ENCODE measurements around the gene LRRC19.
A peak's percentile ranks its signal among the peaks of the same experiment; 100 is the strongest.

The LRRC19 gene

DNA sequence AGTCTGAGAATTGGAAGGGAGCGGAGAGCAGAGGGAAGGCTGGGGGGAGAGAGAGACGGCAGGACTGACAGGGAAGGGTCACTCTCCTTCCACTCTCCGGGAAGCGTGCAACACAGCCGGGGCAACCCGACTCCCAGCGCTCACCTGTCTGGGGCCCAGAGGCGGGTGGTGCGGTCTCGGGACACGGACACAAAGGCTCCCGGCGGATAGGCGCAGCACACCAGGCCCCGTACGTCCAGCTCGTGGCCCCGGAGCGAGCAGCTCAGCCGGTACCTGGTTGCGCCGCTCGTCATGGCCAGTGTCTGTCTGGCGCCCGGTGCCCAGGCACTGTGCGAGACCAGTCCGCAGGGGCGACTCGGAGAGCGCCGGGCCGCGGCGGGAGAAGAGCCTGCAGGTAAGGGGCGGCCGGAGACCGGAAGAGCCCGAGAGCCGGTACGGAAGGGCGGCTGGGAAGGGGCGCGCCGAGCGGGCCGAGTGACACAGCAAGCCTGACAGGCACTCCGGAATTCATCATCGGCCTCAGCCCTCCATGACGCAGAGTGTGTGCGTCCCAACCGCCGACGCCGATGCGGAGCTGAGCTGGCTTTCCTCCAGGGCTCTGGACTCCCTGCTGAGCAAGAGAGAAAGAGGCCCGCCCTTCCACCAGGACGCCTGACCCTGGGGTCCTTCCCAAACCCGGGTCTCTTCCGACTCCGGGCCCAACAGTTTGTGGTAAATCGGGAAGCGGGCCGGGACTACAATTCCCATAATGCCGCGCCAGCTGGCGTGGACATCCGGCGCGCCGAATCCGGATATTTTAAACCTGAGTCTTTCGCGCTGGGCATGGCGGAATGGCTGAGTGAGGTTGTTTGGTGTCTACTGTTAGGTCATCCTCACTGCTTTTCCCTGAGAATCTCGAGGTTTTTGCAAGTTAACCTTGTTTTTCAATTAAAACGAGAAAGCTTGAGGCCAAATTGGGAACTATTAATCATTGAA lies 58.4 kb downstream of the LRRC19 start, which contains the start of gene PLAA:
Gene PLAA (minus strand): TSS at position 490 of the 975 bp plus-strand sequence. CDS start 197 bp downstream, at position 293.
- Histone ChIP-seq H3K9me3 (ENCODE audit: control insufficient read depth, insufficient read depth, low read depth, low read length) (no peaks in the 10 kb centered on the region), H3K27ac (ENCODE audit: extremely low read depth, low read depth, low read length) (peak within 1 kb of the TSS; percentile 97), H3K4me1 (ENCODE audit: control insufficient read depth, insufficient read depth, low read length) (peaks cover 7% of the 10 kb centered on the region), H3K36me3 (ENCODE audit: control insufficient read depth in 2 of 2, insufficient read depth in 1 of 2, low read length in 2 of 2) (peaks cover 4 to 6% of the 10 kb centered on the region in 2 experiments; a peak in 2 of 3 replicates), H3K4me3 (ENCODE audit: low read depth, low read length) (peak within 1 kb of the TSS; percentile 86)
- ChIA-PET CTCF (no interaction called here), POLR2A (interaction anchor here (0.9 to 2.2 kb wide), 7 partner anchors 9 to 59 kb away, joined by 3 to 32 read pairs (median 4); partner anchors contain the start of genes CAAP1 and IFT74)
- TF ChIP-seq ZNF175 (tag by site-specific recombination; IDR thresholded peaks at IDR 0.05) = no peak
- peak; percentile 95 for TF ChIP-seq IKZF3 (tag by site-specific recombination; IDR thresholded peaks at IDR 0.05)
- no peak for TF ChIP-seq ZNF16 (tag by site-specific recombination; IDR thresholded peaks at IDR 0.05; ENCODE audit: low read depth)
- TF ChIP-seq, protein P1, sequence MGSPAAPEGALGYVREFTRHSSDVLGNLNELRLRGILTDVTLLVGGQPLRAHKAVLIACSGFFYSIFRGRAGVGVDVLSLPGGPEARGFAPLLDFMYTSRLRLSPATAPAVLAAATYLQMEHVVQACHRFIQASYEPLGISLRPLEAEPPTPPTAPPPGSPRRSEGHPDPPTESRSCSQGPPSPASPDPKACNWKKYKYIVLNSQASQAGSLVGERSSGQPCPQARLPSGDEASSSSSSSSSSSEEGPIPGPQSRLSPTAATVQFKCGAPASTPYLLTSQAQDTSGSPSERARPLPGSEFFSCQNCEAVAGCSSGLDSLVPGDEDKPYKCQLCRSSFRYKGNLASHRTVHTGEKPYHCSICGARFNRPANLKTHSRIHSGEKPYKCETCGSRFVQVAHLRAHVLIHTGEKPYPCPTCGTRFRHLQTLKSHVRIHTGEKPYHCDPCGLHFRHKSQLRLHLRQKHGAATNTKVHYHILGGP (tag by site-specific recombination; IDR thresholded peaks at IDR 0.05) = no peak
- TF ChIP-seq ZBTB1 (tag by site-specific recombination; IDR thresholded peaks at IDR 0.05) = no peak
- TF ChIP-seq ZNF335 (tag by site-specific recombination; conservative IDR thresholded peaks at IDR 0.05) = peak; percentile 93
- no peak for TF ChIP-seq GLIS2 (tag by site-specific recombination; IDR thresholded peaks at IDR 0.05)
- TF ChIP-seq ZNF701 (tag by site-specific recombination; IDR thresholded peaks at IDR 0.05) = no peak
- TF ChIP-seq ZBTB10 (tag by site-specific recombination; IDR thresholded peaks at IDR 0.05) = 0 out of 2 replicates have a peak, but pooled peaks have one; percentile 13
- TF ChIP-seq ZNF670 (tag by site-specific recombination; IDR thresholded peaks at IDR 0.05; ENCODE audit: low read depth) = no peak
- no peak for TF ChIP-seq RBAK (tag by site-specific recombination; IDR thresholded peaks at IDR 0.05)
- no peak for TF ChIP-seq ZNF473 (tag by site-specific recombination; IDR thresholded peaks at IDR 0.05)
- TF ChIP-seq ZNF37A (tag by site-specific recombination; IDR thresholded peaks at IDR 0.05) = no peak
- TF ChIP-seq, protein P2, sequence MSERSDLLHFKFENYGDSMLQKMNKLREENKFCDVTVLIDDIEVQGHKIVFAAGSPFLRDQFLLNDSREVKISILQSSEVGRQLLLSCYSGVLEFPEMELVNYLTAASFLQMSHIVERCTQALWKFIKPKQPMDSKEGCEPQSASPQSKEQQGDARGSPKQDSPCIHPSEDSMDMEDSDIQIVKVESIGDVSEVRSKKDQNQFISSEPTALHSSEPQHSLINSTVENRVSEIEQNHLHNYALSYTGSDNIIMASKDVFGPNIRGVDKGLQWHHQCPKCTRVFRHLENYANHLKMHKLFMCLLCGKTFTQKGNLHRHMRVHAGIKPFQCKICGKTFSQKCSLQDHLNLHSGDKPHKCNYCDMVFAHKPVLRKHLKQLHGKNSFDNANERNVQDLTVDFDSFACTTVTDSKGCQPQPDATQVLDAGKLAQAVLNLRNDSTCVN (tag by site-specific recombination; optimal IDR thresholded peaks at IDR 0.05) = peak; percentile 72
- no peak for TF ChIP-seq ZFP69B (tag by site-specific recombination; IDR thresholded peaks at IDR 0.05)
- TF ChIP-seq ZIC2 (tag by site-specific recombination; IDR thresholded peaks at IDR 0.05) = 0 out of 2 replicates have a peak, but pooled peaks have one; percentile 49
- no peak for TF ChIP-seq ZNF302 (tag by site-specific recombination; IDR thresholded peaks at IDR 0.05; ENCODE audit: low read depth)
- TF ChIP-seq ZNF366 (tag by site-specific recombination; conservative IDR thresholded peaks at IDR 0.05) = no peak
- TF ChIP-seq ZNF501 (tag by site-specific recombination; IDR thresholded peaks at IDR 0.05) = peak; percentile 82
- TF ChIP-seq ZNF530 (tag by site-specific recombination; IDR thresholded peaks at IDR 0.05; ENCODE audit: low read depth) = no peak
- TF ChIP-seq YY2 (tag by site-specific recombination; IDR thresholded peaks at IDR 0.05) = peak; percentile 63; the same call in 1 of the 2 replicates
- no peak for TF ChIP-seq MZF1 (tag by site-specific recombination; IDR thresholded peaks at IDR 0.05; ENCODE audit: borderline replicate concordance)
- TF ChIP-seq ZNF488 (tag by site-specific recombination; IDR thresholded peaks at IDR 0.05) = no peak
- TF ChIP-seq KLF8 (tag by site-specific recombination; IDR thresholded peaks at IDR 0.05) = peak; percentile 59; the same call in 1 of the 2 replicates
- no peak for TF ChIP-seq ZNF169 (tag by site-specific recombination; IDR thresholded peaks at IDR 0.05)
- 0 out of 2 replicates have a peak, but pooled peaks have one; percentile 48 for TF ChIP-seq ZNF2 (tag by site-specific recombination; IDR thresholded peaks at IDR 0.05)
- no peak for TF ChIP-seq ZNF529 (tag by site-specific recombination; IDR thresholded peaks at IDR 0.05; ENCODE audit: insufficient replicate concordance)
- peak; percentile 65 for TF ChIP-seq KLF1 (tag by site-specific recombination; IDR thresholded peaks at IDR 0.05)
- TF ChIP-seq MEIS1 (CRISPR knock-in tag; IDR thresholded peaks at IDR 0.05; ENCODE audit: borderline replicate concordance) = no peak
- no peak for TF ChIP-seq ZNF626 (tag by site-specific recombination; IDR thresholded peaks at IDR 0.05)
- TF ChIP-seq ZNF768 (tag by site-specific recombination; IDR thresholded peaks at IDR 0.05) = no peak

Data from HEK293 (cell line).